Loucy (cell line): ENCODE data around the gene ZFHX3.

ENCODE experiments used
- H2AFZ ChIP-seq: fragments of 200-600 bp; sonication (generic); 2 replicates; pipeline ENCODE4 v1.6.0; 2016; ENCODE audit warnings: antibody characterized with exemption, mild to moderate bottlenecking, low read length, moderate library complexity
- H3F3A ChIP-seq: fragments of 200-600 bp; 2 replicates; pipeline ENCODE4 v1.6.0; 2016; ENCODE audit warnings: antibody characterized with exemption, low read depth, mild to moderate bottlenecking
- H3K27me3 ChIP-seq: fragments of 200-600 bp; sonication (generic); 2 replicates; pipeline ENCODE4 v1.6.1; 2014; ENCODE audit warnings: low read length, mild to moderate bottlenecking; ENCODE audit not compliant: insufficient read depth, poor library complexity, severe bottlenecking
- H3K36me3 ChIP-seq: fragments of 200-600 bp; sonication (generic); 2 replicates; pipeline ENCODE4 v1.6.1; 2016; ENCODE audit warnings: low read length; ENCODE audit not compliant: insufficient read depth
- H3K4me1 ChIP-seq: fragments of 200-600 bp; sonication (generic); 2 replicates; pipeline ENCODE4 v1.5.1; 2014; ENCODE audit warnings: low read length, mild to moderate bottlenecking; ENCODE audit not compliant: insufficient read depth, poor library complexity, severe bottlenecking
- H3K4me2 ChIP-seq: fragments of 200-600 bp; sonication (generic); 2 replicates; pipeline ENCODE4 v1.6.0; 2014; ENCODE audit warnings: antibody characterized with exemption, low read length, low read depth, mild to moderate bottlenecking; ENCODE audit not compliant: poor library complexity, severe bottlenecking
- H3K4me3 ChIP-seq: fragments of 200-600 bp; sonication (generic); 2 replicates; pipeline ENCODE4 v1.5.1; 2014; ENCODE audit warnings: low read length, mild to moderate bottlenecking, mixed read lengths; ENCODE audit not compliant: poor library complexity, severe bottlenecking
- H3K79me2 ChIP-seq: fragments of 200-600 bp; sonication (generic); 2 replicates; pipeline ENCODE4 v1.6.1; 2014; ENCODE audit warnings: low read length; ENCODE audit not compliant: insufficient read depth
- H3K9ac ChIP-seq: fragments of 200-600 bp; sonication (generic); 2 replicates; pipeline ENCODE4 v1.6.0; 2014; ENCODE audit warnings: mild to moderate bottlenecking, low read depth, low read length, moderate library complexity; ENCODE audit not compliant: poor library complexity, severe bottlenecking
- H3K9me2 ChIP-seq: fragments of 200-600 bp; sonication (generic); replicated peaks from 2 replicates; pipeline ENCODE4 v1.6.1; 2016; ENCODE audit warnings: low read depth, low read length, mixed read lengths
- H3K9me3 ChIP-seq: fragments of 200-600 bp; sonication (generic); 2 replicates; pipeline ENCODE4 v1.6.1; 2014; ENCODE audit warnings: mild to moderate bottlenecking, antibody characterized with exemption, low read length, low read depth; ENCODE audit not compliant: insufficient read depth
- H4K20me1 ChIP-seq: fragments of 200-600 bp; sonication (generic); 2 replicates; pipeline ENCODE4 v1.6.0; 2014; ENCODE audit warnings: antibody characterized with exemption, low read length, mild to moderate bottlenecking; ENCODE audit not compliant: insufficient read depth, poor library complexity, severe bottlenecking
- EZH2phosphoT487 ChIP-seq: fragments of 200-600 bp; IDR thresholded peaks from 2 replicates; pipeline ENCODE4 v1.6.1; 2018; ENCODE audit warnings: antibody characterized with exemption, mild to moderate bottlenecking, moderate library complexity, borderline replicate concordance
- TF ChIP-seq, protein P1 (sequence below): fragments of 200-600 bp; sonication (generic); conservative IDR thresholded peaks from 2 replicates; pipeline ENCODE4 v1.5.1; 2014; ENCODE audit warnings: mild to moderate bottlenecking, antibody characterized with exemption, low read length

Gene ZFHX3

GRCh38 chr16:72957303-72958277 is 90.3 kb downstream of the ZFHX3 start:
- Histone ChIP-seq H3K4me3 (no peak overlapping the region), H3K27me3 (no peaks in the 10 kb centered on the region), H2AFZ (no peak overlapping the region), H3F3A (no peaks in the 10 kb centered on the region), H3K4me2 (no peak overlapping the region), H3K9me2 (no peaks in the 10 kb centered on the region), H3K4me1 (peaks cover 6% of the 10 kb centered on the region), H3K36me3 (peaks cover 5% of the 10 kb centered on the region; the same call in 1 of the 2 replicates), H3K9ac (no peak overlapping the region), H3K79me2 (no peaks in the 10 kb centered on the region), H3K9me3 (no peaks in the 10 kb centered on the region), H4K20me1 (no peaks in the 10 kb centered on the region)
- TF ChIP-seq, protein P1, sequence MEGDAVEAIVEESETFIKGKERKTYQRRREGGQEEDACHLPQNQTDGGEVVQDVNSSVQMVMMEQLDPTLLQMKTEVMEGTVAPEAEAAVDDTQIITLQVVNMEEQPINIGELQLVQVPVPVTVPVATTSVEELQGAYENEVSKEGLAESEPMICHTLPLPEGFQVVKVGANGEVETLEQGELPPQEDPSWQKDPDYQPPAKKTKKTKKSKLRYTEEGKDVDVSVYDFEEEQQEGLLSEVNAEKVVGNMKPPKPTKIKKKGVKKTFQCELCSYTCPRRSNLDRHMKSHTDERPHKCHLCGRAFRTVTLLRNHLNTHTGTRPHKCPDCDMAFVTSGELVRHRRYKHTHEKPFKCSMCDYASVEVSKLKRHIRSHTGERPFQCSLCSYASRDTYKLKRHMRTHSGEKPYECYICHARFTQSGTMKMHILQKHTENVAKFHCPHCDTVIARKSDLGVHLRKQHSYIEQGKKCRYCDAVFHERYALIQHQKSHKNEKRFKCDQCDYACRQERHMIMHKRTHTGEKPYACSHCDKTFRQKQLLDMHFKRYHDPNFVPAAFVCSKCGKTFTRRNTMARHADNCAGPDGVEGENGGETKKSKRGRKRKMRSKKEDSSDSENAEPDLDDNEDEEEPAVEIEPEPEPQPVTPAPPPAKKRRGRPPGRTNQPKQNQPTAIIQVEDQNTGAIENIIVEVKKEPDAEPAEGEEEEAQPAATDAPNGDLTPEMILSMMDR = no peak
- no peak for TF ChIP-seq EZH2phosphoT487

DNA sequence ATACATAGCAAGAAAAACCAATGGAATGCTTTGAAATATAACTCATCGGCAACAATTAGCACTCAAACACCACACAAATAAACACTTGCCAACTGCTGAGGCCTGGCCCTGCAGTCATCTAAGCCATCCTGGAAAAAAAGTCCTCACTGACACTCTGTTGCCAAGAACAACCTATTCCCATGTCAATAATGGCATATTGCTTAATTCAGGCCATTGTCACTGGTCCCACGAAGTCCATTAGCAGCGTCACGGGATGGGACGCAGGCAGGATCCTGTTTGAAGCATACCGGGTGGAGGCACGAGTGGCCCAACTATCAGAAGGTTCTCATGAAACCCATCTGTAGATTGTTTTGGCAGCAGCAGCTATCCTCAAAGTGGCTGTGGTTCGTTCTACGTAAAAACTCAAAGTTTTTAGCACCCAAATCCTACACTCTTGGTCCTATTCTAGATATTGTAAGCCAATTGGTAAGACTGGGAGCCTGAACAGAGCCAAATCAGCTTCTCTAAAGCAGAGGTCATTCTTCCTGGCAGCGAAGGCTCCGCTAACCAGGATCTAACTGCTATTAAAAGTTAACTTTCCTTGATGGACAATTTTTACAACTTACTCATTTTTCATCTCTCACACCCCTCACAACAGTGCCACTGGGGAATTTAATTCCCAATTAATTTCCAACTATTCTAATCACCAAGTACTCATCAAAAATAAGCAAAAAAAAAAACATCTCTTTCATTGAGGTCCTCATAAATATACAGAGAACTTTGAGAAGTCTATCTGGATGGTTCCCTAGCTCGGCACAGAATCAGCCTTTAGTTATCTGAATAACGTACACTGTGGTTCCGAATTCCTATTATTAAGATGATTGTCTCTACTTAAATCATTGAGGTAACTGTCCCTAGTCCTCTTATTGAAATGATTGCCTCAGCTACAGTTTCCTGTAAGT is 91.5 kb downstream of the ZFHX3 start:
- Histone ChIP-seq H3K4me1 (peaks cover 6% of the 10 kb centered on the region), H3K27me3 (no peaks in the 10 kb centered on the region), H3K4me3 (no peak overlapping the region), H3K36me3 (peaks cover 5% of the 10 kb centered on the region; the same call in 1 of the 2 replicates), H4K20me1 (no peaks in the 10 kb centered on the region), H3K4me2 (no peak overlapping the region), H3K79me2 (no peaks in the 10 kb centered on the region), H2AFZ (no peak overlapping the region), H3K9ac (no peak overlapping the region), H3K9me3 (no peaks in the 10 kb centered on the region), H3K9me2 (no peaks in the 10 kb centered on the region), H3F3A (no peaks in the 10 kb centered on the region)
- TF ChIP-seq, protein P1 = no peak
- TF ChIP-seq EZH2phosphoT487 = no peak

DNA sequence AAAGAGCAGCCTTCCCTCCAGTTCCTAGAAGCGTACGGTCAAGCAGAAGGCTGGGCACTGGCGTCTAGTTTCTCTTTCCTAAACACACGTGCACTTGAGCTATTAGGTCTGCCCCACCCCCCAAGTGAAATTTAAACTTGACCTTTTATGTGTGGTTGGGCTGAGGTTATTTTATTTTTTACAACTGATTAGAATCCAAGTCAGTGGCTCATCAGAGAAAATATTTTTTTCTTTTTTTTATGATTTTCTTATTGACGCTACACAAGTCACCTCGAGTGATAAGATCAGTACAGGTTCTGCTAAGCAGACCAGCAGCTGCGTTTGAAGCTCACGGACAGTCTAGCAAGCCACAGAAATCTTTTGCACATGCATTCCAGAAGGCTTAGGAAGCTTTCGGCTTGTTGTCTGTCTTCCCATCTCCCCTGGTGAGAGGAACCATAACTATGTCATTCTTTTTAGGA is 95.1 kb downstream of the ZFHX3 start:
- no peak overlapping the region for H3K4me2 ChIP-seq
- no peaks in the 10 kb centered on the region for H3K79me2 ChIP-seq
- TF ChIP-seq, protein P1 = no peak
- no peak for TF ChIP-seq EZH2phosphoT487
- H4K20me1 ChIP-seq = no peaks in the 10 kb centered on the region
- peaks cover 13% of the 10 kb centered on the region; the same call in 1 of the 2 replicates for H3K36me3 ChIP-seq
- no peaks in the 10 kb centered on the region for H3K9me3 ChIP-seq
- no peak overlapping the region for H3K9ac ChIP-seq
- H2AFZ ChIP-seq = no peak overlapping the region
- H3F3A ChIP-seq = no peaks in the 10 kb centered on the region
- no peak overlapping the region for H3K4me3 ChIP-seq
- H3K27me3 ChIP-seq = no peaks in the 10 kb centered on the region
- no peaks in the 10 kb centered on the region for H3K9me2 ChIP-seq
- peaks cover 6% of the 10 kb centered on the region for H3K4me1 ChIP-seq
